ENCODE results near the gene SCAF8. TPM values are rescaled to one million over a fixed set of nuclear protein-coding genes. Genes with fewer than 3 reads are reported as not detected.
"Not testable (repeated sequence)": the region's sequence is repeated elsewhere in the genome, so short reads cannot be mapped to it uniquely, and the experiment has no call there.

Gene SCAF8
- total and polyA plus RNA-seq, 7 donors: 9.5 to 49.0 (median 40.1) TPM

DNA sequence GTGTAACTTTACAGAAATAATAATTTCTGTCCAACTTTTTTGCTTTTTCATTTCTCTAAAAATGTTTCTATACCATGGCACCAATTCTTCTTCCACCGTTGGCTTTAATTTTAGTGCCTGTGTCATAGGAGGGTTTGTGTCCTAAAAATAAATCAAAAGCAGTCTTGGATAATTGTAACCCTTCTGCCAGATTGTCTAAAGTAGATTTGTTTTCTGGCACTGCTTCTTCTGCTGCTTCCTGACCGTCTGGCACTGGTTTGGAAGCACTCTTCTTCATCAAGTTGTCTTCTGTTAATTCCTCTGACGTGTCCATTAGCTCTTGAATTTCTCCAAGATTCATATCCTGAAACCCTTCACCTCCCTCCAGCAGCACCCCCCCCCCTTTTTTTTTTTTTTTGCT is 33.1 kb downstream of the SCAF8 start:
- H3K9me3 ChIP-seq: no peaks in the 10 kb centered on the region
- intact Hi-C loops (cut with DNase I): loop anchor here in 1 of 2 donors (5.0 kb wide), 1 partner anchor 34 kb away; the partner anchor contains the start of gene SCAF8
- no peaks in the 10 kb centered on the region for H3K27me3 ChIP-seq (ENCODE audit: insufficient read depth in 3 of 3, low read length in 2 of 3)
- H3K4me1 ChIP-seq: peaks cover 59% of the 10 kb centered on the region
- peak overlapping the region; percentile 20 for H3K4me3 ChIP-seq
- ATAC-seq (peak; percentile 65 to 90 (median 82)), DNase-seq (no peak)
- H3K27ac ChIP-seq: peak overlapping the region; percentile 78
- no peaks in the 10 kb centered on the region for H3K36me3 ChIP-seq (ENCODE audit: insufficient read depth in 1 of 2, low read depth in 1 of 2)
- TF ChIP-seq, protein P1, sequence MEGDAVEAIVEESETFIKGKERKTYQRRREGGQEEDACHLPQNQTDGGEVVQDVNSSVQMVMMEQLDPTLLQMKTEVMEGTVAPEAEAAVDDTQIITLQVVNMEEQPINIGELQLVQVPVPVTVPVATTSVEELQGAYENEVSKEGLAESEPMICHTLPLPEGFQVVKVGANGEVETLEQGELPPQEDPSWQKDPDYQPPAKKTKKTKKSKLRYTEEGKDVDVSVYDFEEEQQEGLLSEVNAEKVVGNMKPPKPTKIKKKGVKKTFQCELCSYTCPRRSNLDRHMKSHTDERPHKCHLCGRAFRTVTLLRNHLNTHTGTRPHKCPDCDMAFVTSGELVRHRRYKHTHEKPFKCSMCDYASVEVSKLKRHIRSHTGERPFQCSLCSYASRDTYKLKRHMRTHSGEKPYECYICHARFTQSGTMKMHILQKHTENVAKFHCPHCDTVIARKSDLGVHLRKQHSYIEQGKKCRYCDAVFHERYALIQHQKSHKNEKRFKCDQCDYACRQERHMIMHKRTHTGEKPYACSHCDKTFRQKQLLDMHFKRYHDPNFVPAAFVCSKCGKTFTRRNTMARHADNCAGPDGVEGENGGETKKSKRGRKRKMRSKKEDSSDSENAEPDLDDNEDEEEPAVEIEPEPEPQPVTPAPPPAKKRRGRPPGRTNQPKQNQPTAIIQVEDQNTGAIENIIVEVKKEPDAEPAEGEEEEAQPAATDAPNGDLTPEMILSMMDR (IDR thresholded peaks at IDR 0.05): no peak
- WGBS, 3 donors: 1 to 12% (median 9%) methylated on average over 3 of the region's 3 CpGs

GRCh38 chr6:154767003-154767723 is 33.9 kb downstream of the SCAF8 start:
- Histone ChIP-seq H3K27ac (peak overlapping the region; percentile 78), H3K4me3 (no peak overlapping the region), H3K9me3 (no peaks in the 10 kb centered on the region), H3K4me1 (peaks cover 59% of the 10 kb centered on the region), H3K27me3 (ENCODE audit: insufficient read depth in 3 of 3, low read length in 2 of 3) (no peaks in the 10 kb centered on the region), H3K36me3 (ENCODE audit: insufficient read depth in 1 of 2, low read depth in 1 of 2) (no peaks in the 10 kb centered on the region)
- TF ChIP-seq, protein P1 (IDR thresholded peaks at IDR 0.05): no peak
- ATAC-seq (peak in 3 of 4 donors; percentile 44 to 67 (median 45)), DNase-seq (no peak)
- intact Hi-C loops (cut with DNase I): loop anchor here in 1 of 2 donors (5.0 kb wide), 1 partner anchor 35 kb away; the partner anchor contains the start of gene SCAF8
- WGBS, 3 donors: 43 to 73% (median 60%) methylated on average over 3 of the region's 3 CpGs

GRCh38 chr6:154768280-154768679 is 35.1 kb downstream of the SCAF8 start:
- peaks cover 63% of the 10 kb centered on the region for H3K4me1 ChIP-seq
- no peaks in the 10 kb centered on the region for H3K9me3 ChIP-seq
- no peak for ATAC-seq
- H3K4me3 ChIP-seq: no peak overlapping the region
- H3K27me3 ChIP-seq (ENCODE audit: insufficient read depth in 3 of 3, low read length in 2 of 3): no peaks in the 10 kb centered on the region
- intact Hi-C loops (cut with DNase I): loop anchor here in 1 of 2 donors (5.0 kb wide), 1 partner anchor 36 kb away; the partner anchor contains the start of gene SCAF8
- TF ChIP-seq, protein P1 (IDR thresholded peaks at IDR 0.05): no peak
- WGBS, 3 donors: 81 to 90% (median 83%) methylated on average over 3 of the region's 3 CpGs
- H3K27ac ChIP-seq: no peak overlapping the region
- no peak for DNase-seq
- H3K36me3 ChIP-seq (ENCODE audit: insufficient read depth in 1 of 2, low read depth in 1 of 2): no peaks in the 10 kb centered on the region

GRCh38 chr6:154773610-154774089 is 40.4 kb downstream of the SCAF8 start:
- H3K27ac ChIP-seq: no peak overlapping the region
- no peak overlapping the region for H3K4me3 ChIP-seq
- no peaks in the 10 kb centered on the region for H3K27me3 ChIP-seq (ENCODE audit: insufficient read depth in 3 of 3, low read length in 2 of 3)
- whole genome bisulfite sequencing, 3 donors: 77 to 93% (median 80%) methylated on average over 4 of the region's 4 CpGs
- ATAC-seq (no peak), DNase-seq (no peak)
- intact Hi-C loops (cut with DNase I): no loop called here
- peaks cover 23% of the 10 kb centered on the region for H3K4me1 ChIP-seq
- no peaks in the 10 kb centered on the region for H3K9me3 ChIP-seq
- H3K36me3 ChIP-seq (ENCODE audit: insufficient read depth in 1 of 2, low read depth in 1 of 2): peaks cover 0 to 18% of the 10 kb centered on the region in 2 donors
- TF ChIP-seq, protein P1 (IDR thresholded peaks at IDR 0.05): no peak

- H3K36me3 ChIP-seq (ENCODE audit: insufficient read depth in 1 of 2, low read depth in 1 of 2): peaks cover 0 to 30% of the 10 kb centered on the region in 2 donors
- ATAC-seq; H3K4me1 ChIP-seq; DNase-seq; H3K27me3 ChIP-seq (ENCODE audit: insufficient read depth in 3 of 3, low read length in 2 of 3); intact Hi-C loops (cut with DNase I); H3K9me3 ChIP-seq; H3K27ac ChIP-seq; H3K4me3 ChIP-seq: not testable (repeated sequence)
- WGBS, 3 donors: 83 to 91% (median 91%) methylated on average over 5 of the region's 5 CpGs
These were observed 45.9 kb downstream of the SCAF8 start for GRCh38 chr6:154779157-154779556.
